ENCODE results near the gene HBG2. TPM values are rescaled to one million over a fixed set of nuclear protein-coding genes. Genes with fewer than 3 reads are reported as not detected.

The HBG2 gene
- total and polyA plus RNA-seq, 2 of the 8 experiments (the other 6 are each of a cell fraction or from before 2014, with no cell fraction given): 0.23 TPM; not detected in 1

DNA sequence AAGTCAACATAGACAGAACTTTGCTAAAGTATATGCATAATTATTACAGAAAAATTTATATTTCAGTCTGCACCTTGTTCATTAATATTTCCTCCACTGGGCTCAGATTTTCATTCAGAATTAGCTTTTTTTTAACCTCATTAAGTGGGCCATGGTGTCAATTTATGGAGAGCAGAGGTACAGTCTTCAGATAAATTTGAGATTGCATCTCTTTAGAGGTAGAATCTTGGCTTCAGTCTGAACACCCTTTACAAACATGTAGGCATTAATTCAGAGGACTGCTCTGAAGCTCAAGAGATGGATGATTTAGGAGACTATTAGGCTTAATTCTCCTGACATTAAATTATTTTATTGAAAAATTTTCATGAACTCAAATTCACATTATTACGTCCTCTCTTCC is 24.3 kb downstream of the HBG2 start:
- Histone ChIP-seq H3K27ac (ENCODE audit: low read depth, low read length) (no peak overlapping the region), H3K79me1 (ENCODE audit: low read depth, low read length) (no peaks in the 10 kb centered on the region), H2BK12ac (ENCODE audit: low read depth, low read length) (no peak overlapping the region), H3K18ac (ENCODE audit: extremely low read depth, low read length) (no peak overlapping the region), H4K20me1 (replicated peaks in 1 of 2; ENCODE audit: control insufficient read depth in 1 of 2, insufficient read depth in 2 of 2, low read length in 2 of 2) (no peaks in the 10 kb centered on the region), H3K4me1 (replicated peaks in 1 of 4; ENCODE audit: control insufficient read depth in 3 of 4, insufficient read depth in 4 of 4, low read length in 3 of 4) (no peaks in the 10 kb centered on the region), H2AK5ac (ENCODE audit: low read depth, low read length) (no peak overlapping the region), H2BK5ac (ENCODE audit: low read depth, low read length) (no peak overlapping the region), H2BK15ac (ENCODE audit: low read length) (no peak overlapping the region), H3K79me2 (ENCODE audit: control insufficient read depth in 1 of 2, insufficient read depth in 2 of 2, low read length in 2 of 2) (no peaks in the 10 kb centered on the region), H3K36me3 (ENCODE audit: control insufficient read depth in 2 of 4, insufficient read depth in 4 of 4, low read length in 3 of 4) (no peaks in the 10 kb centered on the region), H3K14ac (ENCODE audit: insufficient read length) (no peak overlapping the region), H3K23me2 (ENCODE audit: low read depth, low read length) (no peaks in the 10 kb centered on the region; the same call in 1 of the 2 replicates), H4K8ac (ENCODE audit: extremely low read depth, insufficient read depth, low read length) (no peak overlapping the region), H3K56ac (replicated peaks; ENCODE audit: insufficient read length, low read depth, low read length) (no peak overlapping the region), H3K9me3 (ENCODE audit: insufficient read depth in 2 of 2, low read depth in 1 of 2, low read length in 1 of 2) (no peaks in the 10 kb centered on the region), H3K27me3 (replicated peaks in 1 of 4; ENCODE audit: control insufficient read depth in 3 of 4, extremely low read depth in 1 of 4, insufficient read depth in 3 of 4, low read length in 3 of 4) (no peaks in the 10 kb centered on the region), H2BK20ac (ENCODE audit: low read length) (no peak overlapping the region), H4K5ac (ENCODE audit: insufficient read length, low read depth, low read length) (no peak overlapping the region), H3K23ac (ENCODE audit: insufficient read length) (no peak overlapping the region), H3K4ac (replicated peaks; ENCODE audit: insufficient read length, low read depth, low read length) (no peak overlapping the region), H4K91ac (replicated peaks; ENCODE audit: insufficient read length, low read length) (no peak overlapping the region), H2AFZ (ENCODE audit: low read length) (no peak overlapping the region), H3K4me2 (ENCODE audit: insufficient read depth in 1 of 2, low read depth in 2 of 2, low read length in 2 of 2) (no peak overlapping the region), H3K4me3 (ENCODE audit: extremely low read depth in 1 of 4, insufficient read depth in 2 of 4, low read depth in 3 of 4, low read length in 4 of 4) (no peak overlapping the region), H3K9ac (replicated peaks in 1 of 4; ENCODE audit: extremely low read depth in 1 of 4, low read depth in 3 of 4, low read length in 3 of 4) (no peak overlapping the region), H2BK120ac (replicated peaks; ENCODE audit: low read depth, low read length) (no peak overlapping the region)
- ChIA-PET POLR2A (ENCODE audit: partially characterized antibody) (no interaction called here), CTCF (ENCODE audit: partially characterized antibody) (interaction anchor here (1.7 kb wide), 1 partner anchor 10 kb away, joined by 4 read pairs; no protein-coding TSS in a partner anchor)
- no peak for DNase-seq (ENCODE audit: low read depth in 1 of 2, low spot score in 2 of 2)
- TF ChIP-seq TAF1 (IDR thresholded peaks at IDR 0.05; ENCODE audit: low read depth, low read length) (no peak), SP1 (IDR thresholded peaks at IDR 0.05; ENCODE audit: low read depth, low read length) (no peak), NANOG (IDR thresholded peaks at IDR 0.05; ENCODE audit: insufficient read depth, low read depth, low read length, poor library complexity, severe bottlenecking) (no peak), CHD2 (IDR thresholded peaks at IDR 0.05; ENCODE audit: low read length) (no peak), POU5F1 (IDR thresholded peaks at IDR 0.05; ENCODE audit: low read depth, low read length) (no peak)
- TF ChIP-seq, protein P1, sequence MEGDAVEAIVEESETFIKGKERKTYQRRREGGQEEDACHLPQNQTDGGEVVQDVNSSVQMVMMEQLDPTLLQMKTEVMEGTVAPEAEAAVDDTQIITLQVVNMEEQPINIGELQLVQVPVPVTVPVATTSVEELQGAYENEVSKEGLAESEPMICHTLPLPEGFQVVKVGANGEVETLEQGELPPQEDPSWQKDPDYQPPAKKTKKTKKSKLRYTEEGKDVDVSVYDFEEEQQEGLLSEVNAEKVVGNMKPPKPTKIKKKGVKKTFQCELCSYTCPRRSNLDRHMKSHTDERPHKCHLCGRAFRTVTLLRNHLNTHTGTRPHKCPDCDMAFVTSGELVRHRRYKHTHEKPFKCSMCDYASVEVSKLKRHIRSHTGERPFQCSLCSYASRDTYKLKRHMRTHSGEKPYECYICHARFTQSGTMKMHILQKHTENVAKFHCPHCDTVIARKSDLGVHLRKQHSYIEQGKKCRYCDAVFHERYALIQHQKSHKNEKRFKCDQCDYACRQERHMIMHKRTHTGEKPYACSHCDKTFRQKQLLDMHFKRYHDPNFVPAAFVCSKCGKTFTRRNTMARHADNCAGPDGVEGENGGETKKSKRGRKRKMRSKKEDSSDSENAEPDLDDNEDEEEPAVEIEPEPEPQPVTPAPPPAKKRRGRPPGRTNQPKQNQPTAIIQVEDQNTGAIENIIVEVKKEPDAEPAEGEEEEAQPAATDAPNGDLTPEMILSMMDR (IDR thresholded peaks at IDR 0.05; ENCODE audit: control extremely low read depth in 1 of 3, insufficient read depth in 1 of 3, low read depth in 1 of 3, low read length in 3 of 3): no peak
- 94 to 100% methylated on average over 1 of the region's 1 CpG for WGBS, 2 experiments (ENCODE audit: extremely low coverage in 1 of 2, insufficient coverage in 1 of 2, insufficient read length in 1 of 2, insufficient replicate concordance in 2 of 2, low coverage in 1 of 2, low lambda C conversion rate in 2 of 2, missing lambda C conversion rate in 1 of 2)
- no peak for FAIRE-seq
